ENCODE results near the gene C16orf74. TPM values are rescaled to one million over a fixed set of nuclear protein-coding genes. Genes with fewer than 3 reads are reported as not detected.

Gene C16orf74
- total and polyA plus RNA-seq, 7 donors, result 0.60 to 8.3 (median 1.4) TPM; not detected in 1

DNA sequence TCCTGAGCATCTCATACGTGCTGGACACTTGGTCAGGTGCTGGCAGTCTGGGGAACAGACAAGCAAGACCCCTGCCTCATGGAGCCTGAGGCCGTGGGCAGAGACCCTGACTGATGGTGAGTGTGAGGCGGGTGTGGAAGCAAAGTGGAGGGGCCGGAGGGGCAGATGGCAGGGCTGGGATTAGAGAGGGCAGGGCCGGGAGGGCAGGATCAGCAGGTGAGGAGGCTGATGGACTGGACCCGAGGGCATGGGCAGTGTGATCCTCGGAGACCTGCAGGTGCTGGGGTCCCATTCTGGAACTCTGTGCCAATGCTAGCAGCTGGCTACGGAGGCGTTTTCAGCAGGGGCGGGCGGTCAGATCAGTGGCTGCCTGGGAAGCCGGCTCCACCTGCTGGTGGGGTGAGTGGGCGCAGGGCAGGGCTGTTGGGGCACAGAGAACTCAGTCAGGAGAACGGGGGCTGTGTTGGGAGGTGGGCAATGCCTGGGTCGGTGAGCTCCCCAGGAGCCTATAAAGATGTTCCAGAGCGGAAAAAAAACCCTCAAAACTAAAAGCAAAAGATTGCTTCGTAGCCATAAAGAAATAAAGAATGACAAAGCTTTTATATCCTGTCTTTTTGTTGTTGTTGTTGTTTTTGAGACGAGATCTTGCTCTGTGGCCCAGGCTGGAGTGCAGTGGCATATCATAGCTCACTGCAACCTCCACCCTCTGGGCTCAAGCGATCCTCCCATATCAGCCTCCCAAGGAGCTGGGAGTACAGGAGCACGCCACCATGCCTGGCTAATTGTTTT is 8.9 kb upstream of the C16orf74 start:
- H3K36me3 ChIP-seq, result no peaks in the 10 kb centered on the region
- 31 to 64% methylated on average over 20 of the region's 20 CpGs for WGBS, 2 donors
- H3K27ac ChIP-seq, result no peak overlapping the region
- TF ChIP-seq, protein P1, sequence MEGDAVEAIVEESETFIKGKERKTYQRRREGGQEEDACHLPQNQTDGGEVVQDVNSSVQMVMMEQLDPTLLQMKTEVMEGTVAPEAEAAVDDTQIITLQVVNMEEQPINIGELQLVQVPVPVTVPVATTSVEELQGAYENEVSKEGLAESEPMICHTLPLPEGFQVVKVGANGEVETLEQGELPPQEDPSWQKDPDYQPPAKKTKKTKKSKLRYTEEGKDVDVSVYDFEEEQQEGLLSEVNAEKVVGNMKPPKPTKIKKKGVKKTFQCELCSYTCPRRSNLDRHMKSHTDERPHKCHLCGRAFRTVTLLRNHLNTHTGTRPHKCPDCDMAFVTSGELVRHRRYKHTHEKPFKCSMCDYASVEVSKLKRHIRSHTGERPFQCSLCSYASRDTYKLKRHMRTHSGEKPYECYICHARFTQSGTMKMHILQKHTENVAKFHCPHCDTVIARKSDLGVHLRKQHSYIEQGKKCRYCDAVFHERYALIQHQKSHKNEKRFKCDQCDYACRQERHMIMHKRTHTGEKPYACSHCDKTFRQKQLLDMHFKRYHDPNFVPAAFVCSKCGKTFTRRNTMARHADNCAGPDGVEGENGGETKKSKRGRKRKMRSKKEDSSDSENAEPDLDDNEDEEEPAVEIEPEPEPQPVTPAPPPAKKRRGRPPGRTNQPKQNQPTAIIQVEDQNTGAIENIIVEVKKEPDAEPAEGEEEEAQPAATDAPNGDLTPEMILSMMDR (IDR thresholded peaks at IDR 0.05), result peak in 1 of 4 experiments; percentile 13
- no peak for TF ChIP-seq POLR2AphosphoS5 (IDR thresholded peaks at IDR 0.05)
- no peak for DNase-seq
- intact Hi-C loops (cut with DNase I), result no loop called here
- H3K9me3 ChIP-seq, result no peaks in the 10 kb centered on the region
- no peak overlapping the region for H3K4me3 ChIP-seq
- peaks cover 0 to 16% (median 0%) of the 10 kb centered on the region in 3 donors for H3K27me3 ChIP-seq
- H3K4me1 ChIP-seq, result no peaks in the 10 kb centered on the region

DNA sequence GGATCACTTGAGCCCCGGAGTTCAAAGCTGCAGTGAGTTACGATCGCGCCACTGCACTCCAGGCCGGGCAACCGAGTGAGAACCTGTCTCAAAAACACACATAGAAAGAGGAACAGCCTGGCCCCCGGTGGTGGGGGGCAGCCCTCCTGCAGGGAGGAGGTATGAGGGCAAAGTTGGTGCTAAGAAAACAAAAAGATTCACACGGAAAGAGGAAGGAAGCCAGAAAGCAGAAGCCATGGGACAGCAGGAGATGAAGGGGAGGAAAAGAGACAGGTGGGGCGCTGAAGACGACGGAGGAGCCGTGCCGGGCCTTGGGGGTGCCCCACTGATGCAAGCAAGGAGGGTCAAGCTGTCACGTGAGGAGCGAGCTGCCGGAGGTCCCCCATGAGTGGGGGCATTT is 8.2 kb upstream of the C16orf74 start:
- Histone ChIP-seq H3K36me3 (no peaks in the 10 kb centered on the region), H3K4me3 (no peak overlapping the region), H3K27me3 (peaks cover 0 to 12% (median 0%) of the 10 kb centered on the region in 3 donors), H3K4me1 (no peaks in the 10 kb centered on the region), H3K27ac (no peak overlapping the region), H3K9me3 (no peaks in the 10 kb centered on the region)
- no peak for DNase-seq
- TF ChIP-seq POLR2A (IDR thresholded peaks at IDR 0.05), result no peak
- TF ChIP-seq EP300 (IDR thresholded peaks at IDR 0.05), result no peak
- TF ChIP-seq, protein P1 (IDR thresholded peaks at IDR 0.05), result no peak
- TF ChIP-seq POLR2AphosphoS5 (IDR thresholded peaks at IDR 0.05), result no peak
- WGBS, 2 donors, result 38 to 59% methylated on average over 16 of the region's 16 CpGs
- intact Hi-C loops (cut with DNase I), result no loop called here

DNA sequence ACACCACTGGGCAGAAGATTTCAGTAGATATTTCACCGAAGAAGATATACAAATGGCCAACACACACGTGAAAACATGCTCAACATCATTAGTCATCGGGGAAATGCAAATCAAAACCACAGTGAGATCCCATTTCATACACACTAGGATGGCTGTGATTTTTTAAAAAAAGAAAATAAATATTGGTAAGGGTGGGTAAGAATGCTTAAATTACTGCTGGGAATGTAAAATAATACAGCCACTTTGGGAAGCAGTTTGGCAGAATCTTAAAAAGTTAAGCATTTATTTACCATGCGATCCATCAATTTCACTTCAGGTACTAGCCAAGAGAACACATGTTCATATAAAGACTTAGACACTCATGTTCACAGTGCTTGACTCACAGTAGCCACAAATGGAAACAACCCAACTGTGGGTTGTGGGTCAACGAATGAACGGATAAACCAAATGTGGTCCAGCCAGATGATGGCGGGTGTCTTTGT is 6.5 kb upstream of the C16orf74 start:
- H3K36me3 ChIP-seq, result no peaks in the 10 kb centered on the region
- TF ChIP-seq POLR2A (IDR thresholded peaks at IDR 0.05), result no peak
- TF ChIP-seq, protein P1 (IDR thresholded peaks at IDR 0.05), result no peak
- no peak for TF ChIP-seq POLR2AphosphoS5 (IDR thresholded peaks at IDR 0.05)
- no peak for TF ChIP-seq EP300 (IDR thresholded peaks at IDR 0.05)
- no peaks in the 10 kb centered on the region for H3K9me3 ChIP-seq
- no peak overlapping the region for H3K4me3 ChIP-seq
- H3K27me3 ChIP-seq, result peaks cover 0 to 12% (median 0%) of the 10 kb centered on the region in 3 donors
- no peak overlapping the region for H3K27ac ChIP-seq
- H3K4me1 ChIP-seq, result peaks cover 0 to 11% (median 10%) of the 10 kb centered on the region in 4 donors
- DNase-seq, result no peak
- intact Hi-C loops (cut with DNase I), result no loop called here
- WGBS, 2 donors, result 67 to 76% methylated on average over 7 of the region's 7 CpGs

DNA sequence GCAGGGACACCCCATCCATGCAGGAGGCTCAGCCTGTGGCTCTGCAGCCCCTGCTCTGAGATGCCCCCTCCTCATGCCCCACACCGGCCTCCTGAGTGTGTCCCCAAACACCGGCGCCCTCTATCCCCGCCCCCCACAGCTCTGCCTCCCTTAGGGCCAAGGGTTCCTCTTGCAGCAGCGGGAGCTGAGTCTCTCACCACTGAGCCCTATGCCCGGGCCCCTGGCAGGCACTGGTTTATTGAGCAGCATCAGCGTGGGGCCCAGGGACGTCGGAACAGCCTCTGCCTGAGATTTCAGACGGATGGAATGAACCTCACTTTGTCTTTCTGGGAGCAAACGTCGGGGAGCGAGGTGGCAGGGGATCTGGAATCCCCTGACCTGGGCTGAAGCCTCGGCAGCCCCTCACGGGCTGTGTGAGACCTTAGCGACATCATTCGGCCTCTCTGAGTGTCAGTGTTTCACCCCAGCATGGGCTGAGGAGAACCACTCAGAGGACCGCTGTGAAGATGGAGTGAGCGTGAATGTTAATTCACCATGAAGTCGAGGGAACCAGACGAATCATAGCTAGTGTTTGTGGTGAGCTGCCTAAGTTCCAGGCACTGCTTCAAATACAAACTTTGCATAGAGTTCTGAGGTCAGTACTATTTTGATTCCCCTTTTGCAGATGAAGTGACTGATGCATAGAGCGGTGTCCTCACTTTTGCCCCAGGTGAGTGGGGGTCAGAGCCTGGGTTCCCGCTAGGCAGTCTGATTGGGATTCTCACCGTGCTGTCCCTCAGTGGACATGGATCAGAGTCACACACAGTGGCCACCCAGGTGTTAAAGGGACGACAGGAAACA is 5.3 kb upstream of the C16orf74 start:
- no peak overlapping the region for H3K27ac ChIP-seq
- no peak for DNase-seq
- intact Hi-C loops (cut with DNase I), result no loop called here

More for the DNA sequence above, 5.3 kb upstream of the C16orf74 start:
- Histone ChIP-seq H3K4me3 (no peak overlapping the region), H3K4me1 (peaks cover 0 to 20% (median 18%) of the 10 kb centered on the region in 4 donors), H3K36me3 (no peaks in the 10 kb centered on the region), H3K27me3 (peaks cover 0 to 12% (median 0%) of the 10 kb centered on the region in 3 donors), H3K9me3 (no peaks in the 10 kb centered on the region)
- WGBS, 2 donors, result 63 to 77% methylated on average over 25 of the region's 25 CpGs
- no peak for TF ChIP-seq POLR2A (IDR thresholded peaks at IDR 0.05)
- no peak for TF ChIP-seq EP300 (IDR thresholded peaks at IDR 0.05)
- TF ChIP-seq, protein P1 (IDR thresholded peaks at IDR 0.05), result no peak
- TF ChIP-seq POLR2AphosphoS5 (IDR thresholded peaks at IDR 0.05), result no peak
